T-helper 2 cell treated with Interferon-gamma antibody and Interleukin-4, amounts not matched to agents 5 μg/mL and 100 μg/mL, for 36 hours (primary cell): ENCODE measurements around the gene ACTR1B.
"Not testable (repeated sequence)": the region's sequence is repeated elsewhere in the genome, so short reads cannot be mapped to it uniquely, and the experiment has no call there.

ENCODE experiments used
- DNase-seq: peaks from one replicate; pipeline ENCODE4 v3.0.0; 2021; ENCODE audit warnings: low spot score
- H3K27ac Mint-ChIP-seq: one replicate; pipeline ENCODE4 v1.8.0; 2021; ENCODE audit warnings: mild to moderate bottlenecking, mixed read lengths
- H3K27me3 Mint-ChIP-seq: one replicate; pipeline ENCODE4 v1.8.0; 2021; ENCODE audit warnings: low read depth, mixed read lengths
- H3K36me3 Mint-ChIP-seq: one replicate; pipeline ENCODE4 v1.8.0; 2021; ENCODE audit warnings: low read depth, mixed read lengths
- H3K4me1 Mint-ChIP-seq: one replicate; pipeline ENCODE4 v1.8.0; 2021; ENCODE audit warnings: low read depth, mixed read lengths
- H3K4me3 Mint-ChIP-seq: one replicate; pipeline ENCODE4 v1.8.0; 2022; ENCODE audit warnings: mild to moderate bottlenecking, moderate library complexity, mixed read lengths
- H3K9me3 Mint-ChIP-seq: one replicate; pipeline ENCODE4 v1.8.0; 2021; ENCODE audit warnings: mixed read lengths

Gene ACTR1B

GRCh38 chr2:97673915-97674283 is 10.1 kb upstream of the ACTR1B start:
- peaks cover 1% of the 10 kb centered on the region for H3K27me3 Mint-ChIP-seq
- H3K36me3 Mint-ChIP-seq, result no peaks in the 10 kb centered on the region
- peaks cover 20% of the 10 kb centered on the region for H3K4me1 Mint-ChIP-seq
- H3K9me3 Mint-ChIP-seq, result no peaks in the 10 kb centered on the region
- DNase-seq, result peak; percentile 61
- no peak overlapping the region for H3K4me3 Mint-ChIP-seq
- no peak overlapping the region for H3K27ac Mint-ChIP-seq

GRCh38 chr2:97673182-97673914 is 9.5 kb upstream of the ACTR1B start:
- DNase-seq, result peak; percentile 57
- H3K4me3 Mint-ChIP-seq, result no peak overlapping the region
- H3K9me3 Mint-ChIP-seq, result no peaks in the 10 kb centered on the region
- H3K27me3 Mint-ChIP-seq, result peaks cover under 1% of the 10 kb centered on the region
- no peaks in the 10 kb centered on the region for H3K36me3 Mint-ChIP-seq
- peak overlapping the region; percentile 34 for H3K27ac Mint-ChIP-seq
- peaks cover 19% of the 10 kb centered on the region for H3K4me1 Mint-ChIP-seq

- not testable (repeated sequence) for DNase-seq, H3K36me3 Mint-ChIP-seq, H3K27me3 Mint-ChIP-seq, H3K4me3 Mint-ChIP-seq, H3K9me3 Mint-ChIP-seq
- Mint-ChIP-seq H3K4me1 (peaks cover 16% of the 10 kb centered on the region), H3K27ac (peak overlapping the region; percentile 34)
Measured at GRCh38 chr2:97672606-97673140, 8.8 kb upstream of the ACTR1B start.

GRCh38 chr2:97671526-97671925 is 7.7 kb upstream of the ACTR1B start:
- Mint-ChIP-seq H3K4me3 (no peak overlapping the region), H3K9me3 (no peaks in the 10 kb centered on the region), H3K27ac (no peak overlapping the region), H3K27me3 (no peaks in the 10 kb centered on the region), H3K4me1 (peaks cover 14% of the 10 kb centered on the region), H3K36me3 (peaks cover 2% of the 10 kb centered on the region)
- no peak for DNase-seq

GRCh38 chr2:97670471-97670870 is 6.6 kb upstream of the ACTR1B start:
- no peaks in the 10 kb centered on the region for H3K9me3 Mint-ChIP-seq
- H3K4me3 Mint-ChIP-seq, result no peak overlapping the region

GRCh38 chr2:97669448-97669847 is 5.6 kb upstream of the ACTR1B start, which contains the start of gene C2orf92:
TSS of gene C2orf92 (plus strand) at chr2:97669713. CDS start at chr2:97669789, 76 bp downstream.
- peaks cover 18% of the 10 kb centered on the region for H3K4me1 Mint-ChIP-seq
- DNase-seq, result no peak
- H3K36me3 Mint-ChIP-seq, result peaks cover 2% of the 10 kb centered on the region
- H3K27ac Mint-ChIP-seq, result no peak within 1 kb of the TSS
- H3K4me3 Mint-ChIP-seq, result no peak within 1 kb of the TSS
- no peaks in the 10 kb centered on the region for H3K27me3 Mint-ChIP-seq
- no peaks in the 10 kb centered on the region for H3K9me3 Mint-ChIP-seq

More at GRCh38 chr2:97670471-97670870, 6.6 kb upstream of the ACTR1B start:
- Mint-ChIP-seq H3K36me3 (peaks cover 2% of the 10 kb centered on the region), H3K27me3 (no peaks in the 10 kb centered on the region), H3K4me1 (peaks cover 14% of the 10 kb centered on the region), H3K27ac (no peak overlapping the region)
- DNase-seq, result no peak

GRCh38 chr2:97664636-97664970 is 759 bp upstream of the ACTR1B start:
- H3K36me3 Mint-ChIP-seq, result peaks cover 19% of the 10 kb centered on the region

GRCh38 chr2:97663626-97663961 is 250 bp downstream of the ACTR1B start:
- DNase-seq, result no peak
- Mint-ChIP-seq H3K27me3 (no peaks in the 10 kb centered on the region), H3K4me1 (peaks cover 23% of the 10 kb centered on the region), H3K9me3 (no peaks in the 10 kb centered on the region), H3K4me3 (peak overlapping the region; percentile 94), H3K27ac (peak overlapping the region; percentile 97), H3K36me3 (peaks cover 21% of the 10 kb centered on the region)

More at GRCh38 chr2:97664636-97664970, 759 bp upstream of the ACTR1B start:
- H3K4me3 Mint-ChIP-seq, result peak overlapping the region; percentile 90
- H3K27me3 Mint-ChIP-seq, result no peaks in the 10 kb centered on the region
- DNase-seq, result no peak
- no peaks in the 10 kb centered on the region for H3K9me3 Mint-ChIP-seq
- H3K4me1 Mint-ChIP-seq, result peaks cover 23% of the 10 kb centered on the region
- H3K27ac Mint-ChIP-seq, result peak overlapping the region; percentile 97

- Mint-ChIP-seq H3K9me3 (no peaks in the 10 kb centered on the region), H3K4me3 (peak overlapping the region; percentile 94), H3K27ac (peak overlapping the region; percentile 97), H3K27me3 (no peaks in the 10 kb centered on the region), H3K4me1 (peaks cover 23% of the 10 kb centered on the region), H3K36me3 (peaks cover 26% of the 10 kb centered on the region)
- DNase-seq, result peak; percentile 95
Measured at GRCh38 chr2:97662895-97663625, 784 bp downstream of the ACTR1B start.

- peaks cover 29% of the 10 kb centered on the region for H3K36me3 Mint-ChIP-seq
- no peaks in the 10 kb centered on the region for H3K27me3 Mint-ChIP-seq
- DNase-seq, result no peak
- H3K27ac Mint-ChIP-seq, result peak overlapping the region; percentile 97
- H3K9me3 Mint-ChIP-seq, result no peaks in the 10 kb centered on the region
- H3K4me1 Mint-ChIP-seq, result peaks cover 23% of the 10 kb centered on the region
- peak overlapping the region; percentile 94 for H3K4me3 Mint-ChIP-seq
Measured at GRCh38 chr2:97662386-97662894, 1.4 kb downstream of the ACTR1B start.

GRCh38 chr2:97661927-97662326 is 1.9 kb downstream of the ACTR1B start:
- Mint-ChIP-seq H3K27me3 (no peaks in the 10 kb centered on the region), H3K27ac (peak overlapping the region; percentile 65), H3K4me3 (peak overlapping the region; percentile 94), H3K36me3 (peaks cover 30% of the 10 kb centered on the region), H3K4me1 (peaks cover 23% of the 10 kb centered on the region), H3K9me3 (no peaks in the 10 kb centered on the region)
- no peak for DNase-seq

- Mint-ChIP-seq H3K36me3 (peaks cover 30% of the 10 kb centered on the region), H3K27me3 (no peaks in the 10 kb centered on the region), H3K4me1 (peaks cover 21% of the 10 kb centered on the region), H3K27ac (peak overlapping the region; percentile 41), H3K9me3 (no peaks in the 10 kb centered on the region), H3K4me3 (peak overlapping the region; percentile 12)
- no peak for DNase-seq
Measured at GRCh38 chr2:97660775-97661389, 3.0 kb downstream of the ACTR1B start.

GRCh38 chr2:97660044-97660774 is 3.6 kb downstream of the ACTR1B start:
- peaks cover 36% of the 10 kb centered on the region for H3K36me3 Mint-ChIP-seq
- H3K27ac Mint-ChIP-seq, result no peak overlapping the region
- peaks cover 20% of the 10 kb centered on the region for H3K4me1 Mint-ChIP-seq
- H3K9me3 Mint-ChIP-seq, result no peaks in the 10 kb centered on the region
- no peaks in the 10 kb centered on the region for H3K27me3 Mint-ChIP-seq
- no peak for DNase-seq
- H3K4me3 Mint-ChIP-seq, result no peak overlapping the region
